Trophoblast cell (in vitro differentiated cells and primary cell): Measurements from ENCODE around the gene ANK2.

Experiments
- DNase-seq, 2 donors: peaks; one replicate each; pipeline ENCODE4 v3.0.0-alpha.2; 2016
- H2AFZ ChIP-seq: 2 replicates; pipeline ENCODE4 v1.6.1; 2013; ENCODE audit warnings: low read length, moderate library complexity, mild to moderate bottlenecking; ENCODE audit not compliant: insufficient read depth, poor library complexity
- H2AK5ac ChIP-seq: 2 replicates; pipeline ENCODE4 v1.6.1; 2013; ENCODE audit warnings: mild to moderate bottlenecking, low read length
- H2BK120ac ChIP-seq: 2 replicates; pipeline ENCODE4 v1.6.1; 2013; ENCODE audit warnings: low read length, mild to moderate bottlenecking, moderate library complexity; ENCODE audit not compliant: insufficient read depth, poor library complexity
- H2BK12ac ChIP-seq: 2 replicates; pipeline ENCODE4 v1.6.1; 2013; ENCODE audit warnings: mild to moderate bottlenecking, low read length, moderate library complexity
- H2BK5ac ChIP-seq: 2 replicates; pipeline ENCODE4 v1.6.1; 2013; ENCODE audit warnings: low read length, low read depth, moderate library complexity, mild to moderate bottlenecking; ENCODE audit not compliant: poor library complexity
- H3K14ac ChIP-seq: 2 replicates; pipeline ENCODE4 v1.6.1; 2013; ENCODE audit warnings: mild to moderate bottlenecking, low read length
- H3K18ac ChIP-seq: 2 replicates; pipeline ENCODE4 v1.6.1; 2013; ENCODE audit warnings: mild to moderate bottlenecking, low read length
- H3K23ac ChIP-seq: 2 replicates; pipeline ENCODE4 v1.6.1; 2013; ENCODE audit warnings: low read length
- H3K27ac ChIP-seq: 2 replicates; pipeline ENCODE4 v1.5.1; 2013; ENCODE audit warnings: low read depth, mild to moderate bottlenecking, inconsistent platforms, low read length, moderate library complexity
- H3K27me3 ChIP-seq: 2 replicates; pipeline ENCODE4 v1.6.1; 2013; ENCODE audit warnings: inconsistent platforms, mild to moderate bottlenecking, low read length, moderate library complexity; ENCODE audit not compliant: insufficient read depth
- H3K36me3 ChIP-seq, 2 experiments: 1 replicate in 1 of 2; 2 replicates in 1 of 2; pipeline ENCODE4 v1.6.1; 2013; ENCODE audit warnings: low read length in 2 of 2, mild to moderate bottlenecking in 2 of 2, moderate library complexity in 1 of 2; ENCODE audit not compliant: insufficient read depth in 2 of 2, control insufficient read depth in 1 of 2
- H3K4ac ChIP-seq: 2 replicates; pipeline ENCODE4 v1.6.1; 2013; ENCODE audit warnings: low read depth, mild to moderate bottlenecking, low read length, moderate library complexity
- H3K4me1 ChIP-seq, 2 experiments: 1 replicate in 1 of 2; 2 replicates in 1 of 2; pipeline ENCODE4 v1.6.1; 2013; ENCODE audit warnings: low read length in 2 of 2, mild to moderate bottlenecking in 2 of 2, moderate library complexity in 1 of 2; ENCODE audit not compliant: insufficient read depth in 2 of 2, control insufficient read depth in 1 of 2
- H3K4me2 ChIP-seq: 2 replicates; pipeline ENCODE4 v1.6.1; 2013; ENCODE audit warnings: inconsistent platforms, mild to moderate bottlenecking, low read length, moderate library complexity
- H3K4me3 ChIP-seq: 2 replicates; pipeline ENCODE4 v1.5.1; 2013; ENCODE audit warnings: mild to moderate bottlenecking, low read depth, low read length, inconsistent platforms
- H3K79me1 ChIP-seq: one replicate; pipeline ENCODE4 v1.6.1; 2013; ENCODE audit warnings: low read length
- H3K79me2 ChIP-seq: 2 replicates; pipeline ENCODE4 v1.6.1; 2013; ENCODE audit warnings: low read length, mild to moderate bottlenecking; ENCODE audit not compliant: control insufficient read depth, insufficient read depth, poor library complexity
- H3K9ac ChIP-seq: 2 replicates; pipeline ENCODE4 v1.6.1; 2013; ENCODE audit warnings: mild to moderate bottlenecking, low read length
- H3K9me3 ChIP-seq: 2 replicates; pipeline ENCODE4 v1.6.1; 2013; ENCODE audit warnings: low read depth, mild to moderate bottlenecking, control low read depth, inconsistent platforms, low read length; ENCODE audit not compliant: insufficient read depth
- H4K12ac ChIP-seq: 2 replicates; pipeline ENCODE4 v1.6.1; 2013; ENCODE audit warnings: low read depth, mild to moderate bottlenecking, low read length, moderate library complexity
- H4K8ac ChIP-seq: 2 replicates; pipeline ENCODE4 v1.6.1; 2013; ENCODE audit warnings: low read depth, mild to moderate bottlenecking, low read length, moderate library complexity
- H4K91ac ChIP-seq: one replicate; pipeline ENCODE4 v1.6.1; 2013; ENCODE audit warnings: low read depth, mild to moderate bottlenecking, low read length, moderate library complexity
- WGBS: extraction: QIAGEN DNeasy Blood & Tissue Kit; methylation state at CpG from one replicate; pipeline ENCODE4 v1.1.7; 2013; ENCODE audit warnings: missing lambda C conversion rate; ENCODE audit not compliant: insufficient read length, insufficient coverage; ENCODE audit errors: extremely low coverage; 5-methylcytosine and 5-hydroxymethylcytosine counted together

Gene ANK2

DNA sequence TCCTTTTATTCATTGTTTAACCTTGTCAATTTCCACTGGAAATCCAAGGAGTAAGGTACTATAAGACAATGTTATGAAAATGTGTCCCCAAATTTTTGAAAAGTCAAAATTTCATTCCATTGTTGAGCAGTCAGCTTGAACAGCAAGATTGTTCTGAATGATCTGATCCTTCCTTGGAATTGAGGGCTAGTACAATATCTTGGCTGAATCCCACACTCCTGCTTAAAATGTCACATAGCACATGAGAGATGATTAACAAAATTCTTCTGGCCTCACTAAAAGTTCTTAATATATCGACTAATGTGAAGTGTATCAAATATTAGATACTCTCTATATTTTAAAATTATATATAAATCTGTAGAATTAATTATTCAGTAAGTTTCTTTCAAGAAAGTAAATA is 104.8 kb downstream of the ANK2 start:
- Histone ChIP-seq H3K18ac (no peak overlapping the region), H3K4ac (no peak overlapping the region), H4K91ac (no peak overlapping the region), H3K36me3 (no peaks in the 10 kb centered on the region), H3K79me1 (no peaks in the 10 kb centered on the region), H3K23ac (no peak overlapping the region), H3K27me3 (no peaks in the 10 kb centered on the region), H2AFZ (no peak overlapping the region), H3K4me3 (no peak overlapping the region), H3K4me2 (no peak overlapping the region), H2BK120ac (no peak overlapping the region), H3K14ac (no peak overlapping the region), H3K27ac (no peak overlapping the region), H3K4me1 (no peaks in the 10 kb centered on the region), H4K12ac (no peak overlapping the region), H2AK5ac (no peak overlapping the region), H3K9me3 (no peaks in the 10 kb centered on the region), H2BK5ac (no peak overlapping the region), H4K8ac (no peak overlapping the region), H3K79me2 (no peaks in the 10 kb centered on the region), H2BK12ac (no peak overlapping the region), H3K9ac (no peak overlapping the region)
- DNase-seq: no peak
- WGBS: no CpG with 5 or more reads among the region's 1 CpG

- Histone ChIP-seq H3K27me3 (no peaks in the 10 kb centered on the region), H3K9ac (no peak overlapping the region), H4K8ac (no peak overlapping the region), H4K91ac (no peak overlapping the region), H3K4me1 (no peaks in the 10 kb centered on the region), H2AFZ (no peak overlapping the region), H2BK5ac (no peak overlapping the region), H2AK5ac (no peak overlapping the region), H3K79me2 (no peaks in the 10 kb centered on the region), H2BK12ac (no peak overlapping the region), H2BK120ac (no peak overlapping the region), H3K9me3 (no peaks in the 10 kb centered on the region), H3K4me3 (no peak overlapping the region), H3K79me1 (no peaks in the 10 kb centered on the region), H3K23ac (no peak overlapping the region), H4K12ac (no peak overlapping the region), H3K18ac (no peak overlapping the region), H3K27ac (no peak overlapping the region), H3K4me2 (no peak overlapping the region), H3K4ac (no peak overlapping the region), H3K36me3 (no peaks in the 10 kb centered on the region), H3K14ac (no peak overlapping the region)
- DNase-seq: no peak
- no CpG with 5 or more reads among the region's 3 CpGs for WGBS
Measured at GRCh38 chr4:113157086-113157857, 107.8 kb downstream of the ANK2 start.

DNA sequence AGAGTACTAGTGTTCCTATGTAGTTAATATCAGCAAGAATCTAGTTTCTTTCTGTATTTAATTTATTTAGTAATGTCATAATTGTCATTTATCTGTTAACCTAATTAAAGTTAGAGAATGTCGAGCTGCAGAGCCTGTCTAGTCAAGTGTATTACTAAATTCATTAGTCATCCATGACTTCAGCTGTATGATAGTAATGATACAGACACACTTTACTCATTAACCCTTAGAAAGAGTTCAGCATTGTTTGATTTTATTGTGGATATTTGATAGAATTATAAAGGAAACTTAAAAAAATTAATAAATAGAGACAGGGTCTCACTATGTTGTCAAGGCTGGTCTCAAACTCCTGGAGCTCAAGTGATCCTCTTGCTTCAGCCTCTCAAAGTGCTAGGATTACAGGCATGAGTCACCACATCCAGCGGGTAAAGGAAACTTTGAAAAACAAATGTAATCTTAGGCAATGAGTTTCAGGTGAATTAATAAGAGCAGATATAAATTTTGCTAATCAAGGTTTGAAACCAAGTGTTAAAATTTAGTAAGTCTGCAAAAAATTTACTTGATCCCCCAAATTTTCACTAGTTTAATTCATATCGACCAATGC is 110.6 kb downstream of the ANK2 start:
- no peak overlapping the region for H2BK12ac ChIP-seq
- H3K4me2 ChIP-seq: no peak overlapping the region
- DNase-seq: no peak
- no peak overlapping the region for H4K12ac ChIP-seq
- no CpG with 5 or more reads among the region's 3 CpGs for WGBS
- H4K91ac ChIP-seq: no peak overlapping the region
- no peak overlapping the region for H3K14ac ChIP-seq
- H3K27ac ChIP-seq: no peak overlapping the region
- no peak overlapping the region for H2BK5ac ChIP-seq
- H3K23ac ChIP-seq: no peak overlapping the region
- H4K8ac ChIP-seq: no peak overlapping the region
- no peaks in the 10 kb centered on the region for H3K27me3 ChIP-seq
- no peaks in the 10 kb centered on the region for H3K36me3 ChIP-seq
- no peaks in the 10 kb centered on the region for H3K4me1 ChIP-seq
- no peak overlapping the region for H3K4me3 ChIP-seq
- H2AK5ac ChIP-seq: no peak overlapping the region
- H3K9me3 ChIP-seq: no peaks in the 10 kb centered on the region
- no peak overlapping the region for H2BK120ac ChIP-seq
- no peak overlapping the region for H3K9ac ChIP-seq
- no peak overlapping the region for H3K4ac ChIP-seq
- no peak overlapping the region for H2AFZ ChIP-seq
- H3K79me2 ChIP-seq: no peaks in the 10 kb centered on the region
- H3K79me1 ChIP-seq: no peaks in the 10 kb centered on the region
- H3K18ac ChIP-seq: no peak overlapping the region

DNA sequence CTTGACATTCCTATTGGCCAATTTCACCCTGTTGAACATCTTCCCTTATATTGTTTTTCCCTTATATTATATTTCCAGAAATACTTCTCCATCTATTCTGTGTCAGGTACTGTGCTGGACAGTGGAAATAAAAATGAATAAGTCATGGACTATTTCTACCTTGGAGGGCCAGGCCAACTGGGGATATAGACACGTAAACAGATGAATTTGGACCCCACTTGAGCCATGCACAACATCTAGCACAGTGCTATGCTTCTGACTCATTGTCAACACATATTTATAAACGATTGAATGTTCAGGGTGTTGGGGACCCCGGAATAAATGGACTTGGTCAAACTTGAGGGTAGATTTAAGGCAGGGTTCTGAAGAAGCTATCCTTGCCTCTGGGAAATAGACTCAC is 111.1 kb downstream of the ANK2 start:
- H3K79me1 ChIP-seq: no peaks in the 10 kb centered on the region
- DNase-seq: no peak
- no peak overlapping the region for H3K18ac ChIP-seq
- no peak overlapping the region for H2BK12ac ChIP-seq
- no peak overlapping the region for H4K91ac ChIP-seq
- no peak overlapping the region for H3K9ac ChIP-seq
- H2AFZ ChIP-seq: no peak overlapping the region
- no CpG with 5 or more reads among the region's 3 CpGs for WGBS
- no peak overlapping the region for H3K14ac ChIP-seq
- H4K12ac ChIP-seq: no peak overlapping the region
- H2BK120ac ChIP-seq: no peak overlapping the region
- no peak overlapping the region for H4K8ac ChIP-seq
- no peak overlapping the region for H2BK5ac ChIP-seq
- no peaks in the 10 kb centered on the region for H3K36me3 ChIP-seq
- no peaks in the 10 kb centered on the region for H3K27me3 ChIP-seq
- no peak overlapping the region for H3K4ac ChIP-seq
- no peak overlapping the region for H3K27ac ChIP-seq
- H3K4me2 ChIP-seq: no peak overlapping the region
- no peak overlapping the region for H2AK5ac ChIP-seq
- no peak overlapping the region for H3K4me3 ChIP-seq
- no peak overlapping the region for H3K23ac ChIP-seq
- H3K79me2 ChIP-seq: no peaks in the 10 kb centered on the region
- no peaks in the 10 kb centered on the region for H3K4me1 ChIP-seq
- no peaks in the 10 kb centered on the region for H3K9me3 ChIP-seq
